ENCODE measurements around the gene LTB. TPM values are rescaled to one million over a fixed set of nuclear protein-coding genes. Genes with fewer than 3 reads are reported as not detected.
A peak's percentile ranks its signal among the peaks of the same experiment; 100 is the strongest.

The LTB gene
- total and polyA plus RNA-seq, 2 of the 13 experiments (the other 11 are each of a cell fraction or from before 2014, with no cell fraction given), result 0.09 to 0.22 TPM

- TF ChIP-seq MED13 (CRISPR knock-in tag; IDR thresholded peaks at IDR 0.05) (0 out of 2 replicates have a peak, but pooled peaks have one; percentile 45), MXD3 (CRISPR knock-in tag; IDR thresholded peaks at IDR 0.05) (peak; percentile 92), KMT2A (CRISPR knock-in tag; IDR thresholded peaks at IDR 0.05) (peak; percentile 72; the same call in 1 of the 2 replicates), ARNTL (CRISPR knock-in tag; IDR thresholded peaks at IDR 0.05) (peak; percentile 51; the same call in 1 of the 2 replicates), ZSCAN31 (CRISPR knock-in tag; IDR thresholded peaks at IDR 0.05; ENCODE audit: low read depth) (peak; percentile 58; the same call in 1 of the 2 replicates), FOSL1 (CRISPR knock-in tag; IDR thresholded peaks at IDR 0.05; ENCODE audit: borderline replicate concordance) (no peak), ZNF432 (CRISPR knock-in tag; IDR thresholded peaks at IDR 0.05; ENCODE audit: borderline replicate concordance) (peak; percentile 44; the same call in 1 of the 2 replicates), SNAI1 (CRISPR knock-in tag; IDR thresholded peaks at IDR 0.05; ENCODE audit: borderline replicate concordance) (0 out of 2 replicates have a peak, but pooled peaks have one; percentile 41), FOXO1 (CRISPR knock-in tag; IDR thresholded peaks at IDR 0.05) (peak; percentile 56), SMAD1 (CRISPR knock-in tag; IDR thresholded peaks at IDR 0.05; ENCODE audit: borderline replicate concordance, low read depth) (peak; percentile 89), HOXD1 (CRISPR knock-in tag; IDR thresholded peaks at IDR 0.05) (peak; percentile 60; the same call in 1 of the 2 replicates), RNF2 (conservative IDR thresholded peaks at IDR 0.05; ENCODE audit: low read depth) (peak; percentile 40; the same call in 1 of the 2 replicates), ZNF709 (CRISPR knock-in tag; IDR thresholded peaks at IDR 0.05) (0 out of 2 replicates have a peak, but pooled peaks have one; percentile 87), ZBTB3 (CRISPR knock-in tag; IDR thresholded peaks at IDR 0.05; ENCODE audit: borderline replicate concordance, low read depth) (no peak; the same call in 1 of the 2 replicates), TOPORS (CRISPR knock-in tag; IDR thresholded peaks at IDR 0.05) (0 out of 2 replicates have a peak, but pooled peaks have one; percentile 55), ZNF788 (CRISPR knock-in tag; IDR thresholded peaks at IDR 0.05; ENCODE audit: borderline replicate concordance) (peak; percentile 80; the same call in 1 of the 2 replicates), ZSCAN30 (CRISPR knock-in tag; IDR thresholded peaks at IDR 0.05) (no peak), IRF2 (CRISPR knock-in tag; IDR thresholded peaks at IDR 0.05) (peak; percentile 52; the same call in 1 of the 2 replicates), TBL1XR1 (IDR thresholded peaks at IDR 0.05; ENCODE audit: borderline replicate concordance, low read length, partially characterized antibody) (no peak), ARID5B (CRISPR knock-in tag; IDR thresholded peaks at IDR 0.05) (peak; percentile 65; the same call in 1 of the 2 replicates)
- TF ChIP-seq, protein P1, sequence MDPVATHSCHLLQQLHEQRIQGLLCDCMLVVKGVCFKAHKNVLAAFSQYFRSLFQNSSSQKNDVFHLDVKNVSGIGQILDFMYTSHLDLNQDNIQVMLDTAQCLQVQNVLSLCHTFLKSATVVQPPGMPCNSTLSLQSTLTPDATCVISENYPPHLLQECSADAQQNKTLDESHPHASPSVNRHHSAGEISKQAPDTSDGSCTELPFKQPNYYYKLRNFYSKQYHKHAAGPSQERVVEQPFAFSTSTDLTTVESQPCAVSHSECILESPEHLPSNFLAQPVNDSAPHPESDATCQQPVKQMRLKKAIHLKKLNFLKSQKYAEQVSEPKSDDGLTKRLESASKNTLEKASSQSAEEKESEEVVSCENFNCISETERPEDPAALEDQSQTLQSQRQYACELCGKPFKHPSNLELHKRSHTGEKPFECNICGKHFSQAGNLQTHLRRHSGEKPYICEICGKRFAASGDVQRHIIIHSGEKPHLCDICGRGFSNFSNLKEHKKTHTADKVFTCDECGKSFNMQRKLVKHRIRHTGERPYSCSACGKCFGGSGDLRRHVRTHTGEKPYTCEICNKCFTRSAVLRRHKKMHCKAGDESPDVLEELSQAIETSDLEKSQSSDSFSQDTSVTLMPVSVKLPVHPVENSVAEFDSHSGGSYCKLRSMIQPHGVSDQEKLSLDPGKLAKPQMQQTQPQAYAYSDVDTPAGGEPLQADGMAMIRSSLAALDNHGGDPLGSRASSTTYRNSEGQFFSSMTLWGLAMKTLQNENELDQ (CRISPR knock-in tag; IDR thresholded peaks at IDR 0.05; ENCODE audit: borderline replicate concordance), result no peak
- TF ChIP-seq, protein P2, sequence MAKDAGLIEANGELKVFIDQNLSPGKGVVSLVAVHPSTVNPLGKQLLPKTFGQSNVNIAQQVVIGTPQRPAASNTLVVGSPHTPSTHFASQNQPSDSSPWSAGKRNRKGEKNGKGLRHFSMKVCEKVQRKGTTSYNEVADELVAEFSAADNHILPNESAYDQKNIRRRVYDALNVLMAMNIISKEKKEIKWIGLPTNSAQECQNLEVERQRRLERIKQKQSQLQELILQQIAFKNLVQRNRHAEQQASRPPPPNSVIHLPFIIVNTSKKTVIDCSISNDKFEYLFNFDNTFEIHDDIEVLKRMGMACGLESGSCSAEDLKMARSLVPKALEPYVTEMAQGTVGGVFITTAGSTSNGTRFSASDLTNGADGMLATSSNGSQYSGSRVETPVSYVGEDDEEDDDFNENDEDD (CRISPR knock-in tag; IDR thresholded peaks at IDR 0.05; ENCODE audit: borderline replicate concordance), result 0 out of 2 replicates have a peak, but pooled peaks have one; percentile 51
Measured at GRCh38 chr6:31580807-31581433, 1.3 kb downstream of the LTB start (continued).
